ENCODE measurements around the gene SIL1.

The SIL1 gene

GRCh38 chr5:138974227-138975063 lies 223.7 kb downstream of the SIL1 start:
- Histone ChIP-seq H3K4me1 (ENCODE audit: insufficient read depth, low read length) (peaks cover 12% of the 10 kb centered on the region), H3K36me3 (ENCODE audit: insufficient read depth, low read length) (no peaks in the 10 kb centered on the region), H3K9me3 (ENCODE audit: low read length) (peaks cover 2% of the 10 kb centered on the region), H3K4me3 (ENCODE audit: low read length) (no peak overlapping the region), H2AFZ (ENCODE audit: low read depth, low read length) (no peak overlapping the region), H3K27me3 (ENCODE audit: insufficient read depth, low read length) (no peaks in the 10 kb centered on the region)

DNA sequence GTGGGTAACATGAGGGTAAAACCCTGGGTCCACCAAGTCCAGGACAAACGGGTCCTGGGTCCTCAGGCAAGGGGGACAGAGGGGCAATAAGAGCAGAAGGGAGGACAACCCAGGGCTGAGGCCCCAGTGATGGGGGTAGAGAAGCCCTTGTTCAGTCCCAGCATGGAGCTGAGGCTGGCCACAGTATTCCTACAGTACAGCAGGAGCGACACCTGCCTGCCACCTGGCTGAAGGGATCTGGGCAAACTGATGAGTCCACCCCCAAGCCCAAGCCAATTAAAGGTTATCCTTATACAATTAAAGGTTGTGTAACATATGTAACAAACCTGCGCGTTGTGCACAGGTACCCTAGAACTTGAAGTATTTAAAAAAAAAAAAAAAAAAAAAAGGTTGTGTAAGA lies 225.3 kb downstream of the SIL1 start:
- Histone ChIP-seq H3K36me3 (ENCODE audit: insufficient read depth, low read length) (no peaks in the 10 kb centered on the region), H3K9me3 (ENCODE audit: low read length) (peaks cover 2% of the 10 kb centered on the region), H3K27me3 (ENCODE audit: insufficient read depth, low read length) (no peaks in the 10 kb centered on the region), H2AFZ (ENCODE audit: low read depth, low read length) (no peak overlapping the region), H3K4me3 (ENCODE audit: low read length) (no peak overlapping the region), H3K4me1 (ENCODE audit: insufficient read depth, low read length) (peaks cover 14% of the 10 kb centered on the region)

- Histone ChIP-seq H3K27me3 (ENCODE audit: insufficient read depth, low read length) (no peaks in the 10 kb centered on the region), H3K4me1 (ENCODE audit: insufficient read depth, low read length) (peaks cover 14% of the 10 kb centered on the region), H3K9me3 (ENCODE audit: low read length) (peaks cover 2% of the 10 kb centered on the region), H3K36me3 (ENCODE audit: insufficient read depth, low read length) (no peaks in the 10 kb centered on the region), H2AFZ (ENCODE audit: low read depth, low read length) (no peak overlapping the region), H3K4me3 (ENCODE audit: low read length) (no peak overlapping the region)
These were observed 225.9 kb downstream of the SIL1 start for GRCh38 chr5:138972230-138972629.

- H3K36me3 ChIP-seq (ENCODE audit: insufficient read depth, low read length) = no peaks in the 10 kb centered on the region
- H3K27me3 ChIP-seq (ENCODE audit: insufficient read depth, low read length) = no peaks in the 10 kb centered on the region
- no peaks in the 10 kb centered on the region for H3K9me3 ChIP-seq (ENCODE audit: low read length)
- H2AFZ ChIP-seq (ENCODE audit: low read depth, low read length) = no peak overlapping the region
- H3K4me3 ChIP-seq (ENCODE audit: low read length) = no peak overlapping the region
- H3K4me1 ChIP-seq (ENCODE audit: insufficient read depth, low read length) = peaks cover 28% of the 10 kb centered on the region
These were observed 228.7 kb downstream of the SIL1 start for GRCh38 chr5:138969323-138970002.

DNA sequence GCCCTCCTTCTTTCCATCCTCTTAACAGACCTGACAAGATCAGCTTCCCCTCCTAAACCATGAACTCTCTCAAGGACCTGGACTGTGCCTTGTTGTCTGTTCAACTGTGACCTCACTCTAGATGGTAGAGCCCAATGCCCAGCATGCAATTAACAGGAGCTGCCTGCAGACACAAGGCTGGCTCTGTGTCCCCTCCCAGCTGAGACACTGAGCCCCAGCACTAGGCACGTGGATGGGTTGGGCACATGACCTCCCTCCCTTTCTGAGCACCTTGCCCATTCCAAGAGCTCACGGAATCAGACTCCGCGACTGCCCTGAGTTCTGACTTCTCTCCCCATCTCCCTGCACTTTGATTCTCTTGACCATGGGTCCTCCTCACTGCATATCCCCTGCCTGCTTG lies 229.6 kb downstream of the SIL1 start:
- Histone ChIP-seq H3K27me3 (ENCODE audit: insufficient read depth, low read length) (no peaks in the 10 kb centered on the region), H2AFZ (ENCODE audit: low read depth, low read length) (no peak overlapping the region), H3K9me3 (ENCODE audit: low read length) (no peaks in the 10 kb centered on the region), H3K36me3 (ENCODE audit: insufficient read depth, low read length) (no peaks in the 10 kb centered on the region), H3K4me3 (ENCODE audit: low read length) (no peak overlapping the region), H3K4me1 (ENCODE audit: insufficient read depth, low read length) (peaks cover 29% of the 10 kb centered on the region)

DNA sequence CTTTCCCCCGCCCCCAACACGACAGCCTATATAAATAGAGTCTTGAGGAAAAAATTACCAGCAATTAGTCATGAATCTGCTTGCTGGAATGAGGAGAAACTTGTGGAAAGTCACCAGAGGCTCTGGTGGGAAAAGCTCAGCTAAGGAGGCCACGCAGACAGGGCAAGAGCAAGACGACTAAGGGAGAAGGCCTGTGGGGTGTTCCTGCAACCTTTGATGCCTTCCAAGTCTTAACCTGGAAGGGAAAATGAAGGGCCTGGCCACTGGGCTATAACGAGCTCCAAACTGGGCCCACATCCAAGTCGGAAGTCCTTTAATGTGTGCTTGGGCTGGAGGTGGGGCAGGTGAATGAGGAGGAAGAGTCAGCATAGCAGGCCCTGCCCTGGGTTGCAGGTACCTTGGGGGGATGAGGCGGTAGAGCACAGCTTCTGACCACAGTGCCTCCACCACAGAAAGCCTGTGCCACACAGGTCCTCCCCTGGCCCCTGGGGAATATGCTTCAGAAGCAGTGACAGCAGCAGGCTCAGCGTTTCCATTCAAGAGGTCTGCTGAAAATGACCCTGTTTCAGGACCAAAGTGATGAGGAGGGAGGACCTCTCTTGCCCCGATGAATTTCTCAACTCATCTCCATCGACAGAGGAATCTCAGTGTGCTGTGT lies 230.2 kb downstream of the SIL1 start:
- no peaks in the 10 kb centered on the region for H3K36me3 ChIP-seq (ENCODE audit: insufficient read depth, low read length)
- H3K4me3 ChIP-seq (ENCODE audit: low read length) = no peak overlapping the region
- H2AFZ ChIP-seq (ENCODE audit: low read depth, low read length) = no peak overlapping the region
- H3K9me3 ChIP-seq (ENCODE audit: low read length) = no peaks in the 10 kb centered on the region
- no peaks in the 10 kb centered on the region for H3K27me3 ChIP-seq (ENCODE audit: insufficient read depth, low read length)
- H3K4me1 ChIP-seq (ENCODE audit: insufficient read depth, low read length) = peaks cover 34% of the 10 kb centered on the region

- H3K4me1 ChIP-seq (ENCODE audit: insufficient read depth, low read length) = peaks cover 44% of the 10 kb centered on the region
- H3K4me3 ChIP-seq (ENCODE audit: low read length) = no peak overlapping the region
- H3K36me3 ChIP-seq (ENCODE audit: insufficient read depth, low read length) = no peaks in the 10 kb centered on the region
- H2AFZ ChIP-seq (ENCODE audit: low read depth, low read length) = no peak overlapping the region
- no peaks in the 10 kb centered on the region for H3K27me3 ChIP-seq (ENCODE audit: insufficient read depth, low read length)
- H3K9me3 ChIP-seq (ENCODE audit: low read length) = no peaks in the 10 kb centered on the region
These were observed 231.8 kb downstream of the SIL1 start for GRCh38 chr5:138966236-138966985.

GRCh38 chr5:138965626-138966025 lies 232.5 kb downstream of the SIL1 start:
- Histone ChIP-seq H3K27me3 (ENCODE audit: insufficient read depth, low read length) (no peaks in the 10 kb centered on the region), H3K4me3 (ENCODE audit: low read length) (no peak overlapping the region), H3K4me1 (ENCODE audit: insufficient read depth, low read length) (peaks cover 44% of the 10 kb centered on the region)

GRCh38 chr5:138964647-138965201 lies 233.4 kb downstream of the SIL1 start:
- H2AFZ ChIP-seq (ENCODE audit: low read depth, low read length) = no peak overlapping the region
- no peaks in the 10 kb centered on the region for H3K36me3 ChIP-seq (ENCODE audit: insufficient read depth, low read length)
- H3K4me3 ChIP-seq (ENCODE audit: low read length) = no peak overlapping the region
- H3K9me3 ChIP-seq (ENCODE audit: low read length) = no peaks in the 10 kb centered on the region
- H3K4me1 ChIP-seq (ENCODE audit: insufficient read depth, low read length) = peaks cover 44% of the 10 kb centered on the region
- no peaks in the 10 kb centered on the region for H3K27me3 ChIP-seq (ENCODE audit: insufficient read depth, low read length)

More at GRCh38 chr5:138965626-138966025, 232.5 kb downstream of the SIL1 start:
- Histone ChIP-seq H2AFZ (ENCODE audit: low read depth, low read length) (no peak overlapping the region), H3K9me3 (ENCODE audit: low read length) (no peaks in the 10 kb centered on the region), H3K36me3 (ENCODE audit: insufficient read depth, low read length) (no peaks in the 10 kb centered on the region)

- H3K9me3 ChIP-seq (ENCODE audit: low read length) = no peaks in the 10 kb centered on the region
- peaks cover 44% of the 10 kb centered on the region for H3K4me1 ChIP-seq (ENCODE audit: insufficient read depth, low read length)
- peak overlapping the region; percentile 14 for H2AFZ ChIP-seq (ENCODE audit: low read depth, low read length)
- no peaks in the 10 kb centered on the region for H3K27me3 ChIP-seq (ENCODE audit: insufficient read depth, low read length)
- no peaks in the 10 kb centered on the region for H3K36me3 ChIP-seq (ENCODE audit: insufficient read depth, low read length)
- no peak overlapping the region for H3K4me3 ChIP-seq (ENCODE audit: low read length)
These were observed 234.3 kb downstream of the SIL1 start for GRCh38 chr5:138963763-138964371.

- Histone ChIP-seq H3K9me3 (ENCODE audit: low read length) (no peaks in the 10 kb centered on the region), H2AFZ (ENCODE audit: low read depth, low read length) (no peak overlapping the region), H3K4me3 (ENCODE audit: low read length) (no peak overlapping the region), H3K36me3 (ENCODE audit: insufficient read depth, low read length) (no peaks in the 10 kb centered on the region), H3K4me1 (ENCODE audit: insufficient read depth, low read length) (peaks cover 42% of the 10 kb centered on the region), H3K27me3 (ENCODE audit: insufficient read depth, low read length) (no peaks in the 10 kb centered on the region)
These were observed 235.4 kb downstream of the SIL1 start for GRCh38 chr5:138962614-138963370.

GRCh38 chr5:138961729-138962128 lies 236.4 kb downstream of the SIL1 start:
- Histone ChIP-seq H2AFZ (ENCODE audit: low read depth, low read length) (no peak overlapping the region), H3K27me3 (ENCODE audit: insufficient read depth, low read length) (no peaks in the 10 kb centered on the region), H3K4me3 (ENCODE audit: low read length) (no peak overlapping the region), H3K9me3 (ENCODE audit: low read length) (no peaks in the 10 kb centered on the region), H3K4me1 (ENCODE audit: insufficient read depth, low read length) (peaks cover 42% of the 10 kb centered on the region), H3K36me3 (ENCODE audit: insufficient read depth, low read length) (no peaks in the 10 kb centered on the region)
